HepG2 (cell line): Measurements from ENCODE around the gene CLEC18A. TPM values are rescaled to one million over a fixed set of nuclear protein-coding genes. Genes with fewer than 3 reads are reported as not detected.

Experiments
- ATAC-seq: fragments of 200-7000 bp; cut with Tn5 transposase; 3 replicates; pipeline ENCODE4 v1.9.1; 2020; ENCODE audit warnings: mild to moderate bottlenecking, moderate library complexity
- BruUV-seq: library from RNA; stranded (reverse); fragments of 400-500 nt; replicated peaks from 2 replicates; lab custom pipeline; 2021; lab: Mats Ljungman, UMichigan
- CTCF ChIA-PET: fragments of 300-600 bp; formaldehyde crosslinking; extraction: SDS; loops from one replicate; lab custom pipeline; 2021; ENCODE audit warnings: low total read pairs, inconsistent platforms, low intra/inter-chr PET ratio; lab: Yijun Ruan, JAX
- POLR2A ChIA-PET: fragments of 350-600 bp; sonication (Branson Sonifier 250); formaldehyde crosslinking; loops from one replicate; lab custom pipeline; 2020; ENCODE audit warnings: antibody characterized with exemption, inconsistent platforms; lab: Yijun Ruan, JAX
- DNase-seq: peaks from one replicate; pipeline ENCODE4 v3.0.0-alpha.2; 2015; ENCODE audit warnings: low spot score
- FAIRE-seq: peaks from 3 replicates; lab custom pipeline; 2011; peaks lifted over from hg19 to GRCh38; lab: Jason Lieb, UNC
- H2AFZ ChIP-seq: one replicate; pipeline ENCODE4 v1.6.1; 2011; ENCODE audit warnings: low read length, inconsistent platforms
- H3K27ac ChIP-seq: fragments of 300-600 bp; 3 replicates; pipeline ENCODE4 v1.8.0; 2011; ENCODE audit warnings: mixed run types, mild to moderate bottlenecking, mixed read lengths, low read length, inconsistent platforms; ENCODE audit not compliant: insufficient read depth; ENCODE audit errors: extremely low read length
- H3K27me3 ChIP-seq, 2 experiments: fragments of 200-600 bp in 1 of 2; 2 replicates in 1 of 2; 3 replicates in 1 of 2; pipeline versions ENCODE4 v1.6.0 to v1.8.0; 2011; ENCODE audit warnings: low read length in 2 of 2, mild to moderate bottlenecking in 2 of 2, moderate library complexity in 2 of 2, inconsistent platforms in 1 of 2; ENCODE audit not compliant: insufficient read depth in 2 of 2, control insufficient read depth in 1 of 2
- H3K36me3 ChIP-seq, 2 experiments: fragments of 200-600 bp in 1 of 2; replicated peaks in 1 of 2; 2 replicates in 1 of 2; 3 replicates in 1 of 2; pipeline versions ENCODE4 v1.5.1 to v1.8.0; 2011; ENCODE audit warnings: low read length in 2 of 2, inconsistent platforms in 1 of 2; ENCODE audit not compliant: insufficient read depth in 2 of 2, control insufficient read depth in 1 of 2
- H3K4me1 ChIP-seq: 2 replicates; pipeline ENCODE4 v1.5.1; 2012; ENCODE audit warnings: low read length, inconsistent platforms; ENCODE audit not compliant: insufficient read depth
- H3K4me2 ChIP-seq: 2 replicates; pipeline ENCODE4 v1.6.0; 2011; ENCODE audit warnings: low read depth, low read length, inconsistent platforms
- H3K4me3 ChIP-seq, 3 experiments: fragments of 200-600 bp in 1 of 3; sonication (generic), shearing (Covaris generic) in 1 of 3; replicated peaks in 1 of 3; 2 replicates each; pipeline ENCODE4 v1.5.1; 2011 to 2016; ENCODE audit warnings: low read length in 3 of 3, inconsistent platforms in 2 of 3, low read depth in 2 of 3, mild to moderate bottlenecking in 2 of 3, control low read depth in 1 of 3, mixed read lengths in 1 of 3; ENCODE audit not compliant: insufficient read depth in 1 of 3
- H3K79me2 ChIP-seq: one replicate; pipeline ENCODE4 v1.6.1; 2011; ENCODE audit warnings: low read length, inconsistent platforms; ENCODE audit not compliant: insufficient read depth
- H3K9ac ChIP-seq: 2 replicates; pipeline ENCODE4 v1.6.0; 2011; ENCODE audit warnings: mild to moderate bottlenecking, low read depth, low read length, inconsistent platforms; ENCODE audit not compliant: insufficient read depth
- H3K9me3 ChIP-seq: 2 replicates; pipeline ENCODE4 v1.5.1; 2012; ENCODE audit warnings: mild to moderate bottlenecking, low read length
- H4K20me1 ChIP-seq: 2 replicates; pipeline ENCODE4 v1.6.0; 2011; ENCODE audit warnings: inconsistent platforms, mild to moderate bottlenecking, low read length, moderate library complexity; ENCODE audit not compliant: insufficient read depth
- AGO2 ChIP-seq: fragments of 200-400 bp; formaldehyde crosslinking; optimal IDR thresholded peaks from 2 replicates; pipeline ENCODE3; 2017; ENCODE audit warnings: mild to moderate bottlenecking, low read depth, low read length, moderate library complexity
- REST ChIP-seq, 2 experiments: IDR thresholded peaks; 2 replicates each; pipeline ENCODE4 v1.6.1; 2011 to 2012; ENCODE audit warnings: low read length in 2 of 2, borderline replicate concordance in 1 of 2, low read depth in 1 of 2, mild to moderate bottlenecking in 1 of 2, moderate library complexity in 1 of 2
- XBP1 ChIP-seq: sonication (generic); formaldehyde crosslinking; IDR thresholded peaks from 2 replicates; pipeline ENCODE4 v1.5.0; 2020; ENCODE audit warnings: missing genetic modification reagents
- ZBTB1 ChIP-seq: sonication (generic); formaldehyde crosslinking; IDR thresholded peaks from 2 replicates; pipeline ENCODE4 v1.4.0; 2020; ENCODE audit warnings: missing genetic modification reagents, borderline replicate concordance
- ZNF274 ChIP-seq: sonication (generic); formaldehyde crosslinking; IDR thresholded peaks from 2 replicates; pipeline ENCODE4 v1.5.1; 2020; ENCODE audit warnings: mild to moderate bottlenecking, missing genetic modification reagents
- WGBS: methylation state at CpG from one replicate; pipeline ENCODE4 v1.1.6; 2017; ENCODE audit warnings: low lambda C conversion rate; 5-methylcytosine and 5-hydroxymethylcytosine counted together
- in situ Hi-C: cut with HindIII; loops from 2 replicates; pipeline ENCODE4 v1.10.0; 2017; ENCODE audit warnings: low pct_unique_long_range_greater_than_20kb; ENCODE audit not compliant: extremely low pct_ligation_motif_present
- intact Hi-C: fragments of 100-400 bp; cut with micrococcal nuclease; formaldehyde crosslinking; loops from one replicate; pipeline ENCODE4 v1.10.0; 2022; ENCODE audit not compliant: unreplicated experiment
- polyA plus RNA-seq, 8 experiments: library from polyadenylated mRNA; depleted of rRNA in 3 of 8; stranded (reverse) in 7 of 8; unstranded in 1 of 8; fragments of >200 nt; fragmentation: Illumina TruSeq in 4 of 8; extraction: Trizol in 4 of 8; gene quantifications; 2 replicates each; pipeline versions ENCODE4 v1.2.1 to v1.2.3, GENCODE V29; 2011 to 2016; ENCODE audit warnings: low read depth in 4 of 8, missing spikeins in 1 of 8, mixed read lengths in 1 of 8; ENCODE audit not compliant: insufficient read depth in 1 of 8
- total RNA-seq, 5 experiments: library from RNA; depleted of rRNA; stranded (reverse); fragments of >200 nt; fragmentation: Illumina TruSeq; extraction: Trizol; gene quantifications; 2 replicates each; pipeline ENCODE4 v1.2.3, GENCODE V29; 2016; ENCODE audit warnings: low read depth in 1 of 5
- TF ChIP-seq, protein P1 (sequence below): sonication (generic); formaldehyde crosslinking; IDR thresholded peaks from 2 replicates; pipeline ENCODE4 v1.8.1; 2023; ENCODE audit warnings: missing genetic modification reagents, inconsistent platforms, borderline replicate concordance

Gene CLEC18A
- total and polyA plus RNA-seq, 2 of the 13 experiments (the other 11 are each of a cell fraction or from before 2014, with no cell fraction given), result 0.22 to 0.42 TPM

- peak; percentile 5 to 56; a peak in 2 of 4 replicates for TF ChIP-seq REST (IDR thresholded peaks at IDR 0.05; ENCODE audit: borderline replicate concordance in 1 of 2, low read depth in 1 of 2, low read length in 2 of 2)
- TF ChIP-seq AGO2, result peak; percentile 54
- no peak for TF ChIP-seq XBP1
Measured at GRCh38 chr16:69927056-69927757, 23.9 kb upstream of the CLEC18A start (continued).

GRCh38 chr16:69928856-69929400 is 22.2 kb upstream of the CLEC18A start:
- no TSS peak for BruUV-seq
- no peak overlapping the region for H2AFZ ChIP-seq
- H3K9ac ChIP-seq, result no peak overlapping the region
- peaks cover 27 to 41% of the 10 kb centered on the region in 2 experiments for H3K36me3 ChIP-seq
- no peak overlapping the region for H3K4me3 ChIP-seq
- H3K79me2 ChIP-seq, result no peaks in the 10 kb centered on the region
- no peaks in the 10 kb centered on the region for H4K20me1 ChIP-seq
- peaks cover 42% of the 10 kb centered on the region for H3K4me1 ChIP-seq
- DNase-seq (no peak), ATAC-seq (no peak), FAIRE-seq (no peak)
- H3K4me2 ChIP-seq, result no peak overlapping the region
- ChIA-PET CTCF (interaction anchor here (4.5 kb wide), 1 partner anchor 132 kb away, joined by 64 read pairs; no protein-coding TSS in a partner anchor), POLR2A (no interaction called here)
- intact Hi-C loops (no loop called here), in situ Hi-C loops (loop anchor here (5.0 kb wide), 1 partner anchor 132 kb away; no protein-coding TSS in a partner anchor)
- 97% methylated on average over 9 of the region's 10 CpGs for WGBS
- H3K27me3 ChIP-seq, result no peaks in the 10 kb centered on the region
- TF ChIP-seq ZBTB1 (CRISPR knock-in tag), result no peak
- TF ChIP-seq, protein P1, sequence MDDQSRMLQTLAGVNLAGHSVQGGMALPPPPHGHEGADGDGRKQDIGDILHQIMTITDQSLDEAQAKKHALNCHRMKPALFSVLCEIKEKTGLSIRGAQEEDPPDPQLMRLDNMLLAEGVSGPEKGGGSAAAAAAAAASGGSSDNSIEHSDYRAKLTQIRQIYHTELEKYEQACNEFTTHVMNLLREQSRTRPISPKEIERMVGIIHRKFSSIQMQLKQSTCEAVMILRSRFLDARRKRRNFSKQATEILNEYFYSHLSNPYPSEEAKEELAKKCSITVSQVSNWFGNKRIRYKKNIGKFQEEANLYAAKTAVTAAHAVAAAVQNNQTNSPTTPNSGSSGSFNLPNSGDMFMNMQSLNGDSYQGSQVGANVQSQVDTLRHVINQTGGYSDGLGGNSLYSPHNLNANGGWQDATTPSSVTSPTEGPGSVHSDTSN (CRISPR knock-in tag), result no peak
- TF ChIP-seq ZNF274, result no peak
- no peak overlapping the region for H3K27ac ChIP-seq
- H3K9me3 ChIP-seq, result no peaks in the 10 kb centered on the region
